Thoracic aorta (tissue), 2 donors: ENCODE data around the gene NDUFB8. TPM values are rescaled to one million over a fixed set of nuclear protein-coding genes. Genes with fewer than 3 reads are reported as not detected.

Experiments
- ATAC-seq: fragments of 150-250 bp; one replicate; pipeline ENCODE4 v1.8.0; 2017; ENCODE audit warnings: low read depth; ENCODE audit not compliant: insufficient number of reproducible peaks, low FRiP score
- DNase-seq: peaks from one replicate; pipeline ENCODE4 v3.0.0-alpha.2; 2020; ENCODE audit warnings: low spot score
- H3K27ac ChIP-seq, 2 donors: fragments of 200-600 bp; sonication (generic); 1 replicate in 1 of 2; 2 replicates in 1 of 2; pipeline ENCODE4 v1.5.1; 2016; ENCODE audit warnings: mild to moderate bottlenecking in 2 of 2, moderate library complexity in 2 of 2
- H3K27me3 ChIP-seq: fragments of 200-600 bp; sonication (generic); replicated peaks from 2 replicates; pipeline ENCODE4 v1.6.0; 2016; ENCODE audit warnings: mild to moderate bottlenecking; ENCODE audit not compliant: insufficient read depth
- H3K36me3 ChIP-seq: fragments of 200-600 bp; sonication (generic); one replicate; pipeline ENCODE4 v1.5.1; 2016
- H3K4me1 ChIP-seq, 2 donors: fragments of 200-600 bp; sonication (generic); 1 replicate in 1 of 2; 2 replicates in 1 of 2; pipeline versions ENCODE4 v1.5.1 to v1.6.0; 2016; ENCODE audit warnings: low read depth in 2 of 2, mild to moderate bottlenecking in 1 of 2; ENCODE audit not compliant: control insufficient read depth in 1 of 2
- H3K4me3 ChIP-seq: fragments of 200-600 bp; sonication (generic); 2 replicates; pipeline ENCODE4 v1.5.1; 2016; ENCODE audit warnings: mild to moderate bottlenecking
- H3K9me3 ChIP-seq: fragments of 200-600 bp; sonication (generic); 2 replicates; pipeline ENCODE4 v1.5.1; 2016
- CTCF ChIP-seq: fragments of 200-600 bp; sonication (generic); IDR thresholded peaks from one replicate; pipeline ENCODE4 v1.5.1; 2019; ENCODE audit warnings: antibody characterized with exemption
- total RNA-seq, 2 donors: library from RNA; depleted of rRNA; stranded (reverse); fragments of >200 nt; gene quantifications; one replicate each; pipeline versions ENCODE4 v1.1.0 to v1.2.3, GENCODE V29; 2016

Gene NDUFB8
- total RNA-seq, 2 donors from 2014 or later = 106 to 222 TPM

GRCh38 chr10:100507357-100507732 lies 22.3 kb downstream of the NDUFB8 start:
- no peak overlapping the region for H3K4me3 ChIP-seq
- H3K9me3 ChIP-seq = no peaks in the 10 kb centered on the region
- no peak overlapping the region for H3K27ac ChIP-seq
- DNase-seq (no peak), ATAC-seq (no peak)
- H3K36me3 ChIP-seq = peaks cover 20% of the 10 kb centered on the region
- TF ChIP-seq CTCF = no peak
- H3K4me1 ChIP-seq = no peaks in the 10 kb centered on the region
- H3K27me3 ChIP-seq = no peaks in the 10 kb centered on the region

- H3K4me1 ChIP-seq = no peaks in the 10 kb centered on the region
- no peak overlapping the region for H3K27ac ChIP-seq
- no peak for DNase-seq
- H3K9me3 ChIP-seq = no peaks in the 10 kb centered on the region
- H3K27me3 ChIP-seq = no peaks in the 10 kb centered on the region
- no peak overlapping the region for H3K4me3 ChIP-seq
- TF ChIP-seq CTCF = no peak
- ATAC-seq = no peak
- H3K36me3 ChIP-seq = peaks cover 16% of the 10 kb centered on the region
These were observed 22.9 kb downstream of the NDUFB8 start for GRCh38 chr10:100506596-100507356.

- Histone ChIP-seq H3K4me1 (no peaks in the 10 kb centered on the region), H3K27ac (no peak overlapping the region), H3K27me3 (no peaks in the 10 kb centered on the region), H3K9me3 (no peaks in the 10 kb centered on the region), H3K4me3 (no peak overlapping the region), H3K36me3 (peaks cover 19% of the 10 kb centered on the region)
- no peak for DNase-seq
- no peak for TF ChIP-seq CTCF
- no peak for ATAC-seq
These were observed 24.5 kb downstream of the NDUFB8 start for GRCh38 chr10:100505164-100505563.

- ATAC-seq = no peak
- Histone ChIP-seq H3K4me1 (no peaks in the 10 kb centered on the region), H3K4me3 (no peak overlapping the region), H3K36me3 (peaks cover 19% of the 10 kb centered on the region), H3K27ac (no peak overlapping the region), H3K9me3 (no peaks in the 10 kb centered on the region), H3K27me3 (no peaks in the 10 kb centered on the region)
- no peak for TF ChIP-seq CTCF
- no peak for DNase-seq
These were observed 25.6 kb downstream of the NDUFB8 start for GRCh38 chr10:100504096-100504495.

- DNase-seq (no peak), ATAC-seq (no peak)
- no peaks in the 10 kb centered on the region for H3K9me3 ChIP-seq
- TF ChIP-seq CTCF = no peak
- H3K4me1 ChIP-seq = no peaks in the 10 kb centered on the region
- no peak overlapping the region for H3K27ac ChIP-seq
- no peak overlapping the region for H3K4me3 ChIP-seq
- H3K27me3 ChIP-seq = no peaks in the 10 kb centered on the region
- peaks cover 19% of the 10 kb centered on the region for H3K36me3 ChIP-seq
These were observed 26.7 kb downstream of the NDUFB8 start for GRCh38 chr10:100502926-100503494.
